Neural cell (in vitro differentiated cells): Measurements from ENCODE around the gene COA5.

Source experiments
- EP300 ChIP-seq: fragments of 450-650 bp; conservative IDR thresholded peaks from 2 replicates; pipeline ENCODE4 v1.6.1; 2014; ENCODE audit warnings: antibody characterized with exemption, mild to moderate bottlenecking, moderate library complexity; ENCODE audit not compliant: poor library complexity, severe bottlenecking
- EZH2 ChIP-seq: fragments of 200-600, 300-800 bp; shearing (Covaris generic), sonication (generic); IDR thresholded peaks from 2 replicates; pipeline ENCODE4 v1.6.1; 2014; ENCODE audit warnings: antibody characterized with exemption, low read length, borderline replicate concordance, mild to moderate bottlenecking; ENCODE audit not compliant: insufficient read depth, poor library complexity, severe bottlenecking
- MXI1 ChIP-seq: fragments of 450-650 bp; conservative IDR thresholded peaks from 2 replicates; pipeline ENCODE4 v1.6.1; 2014; ENCODE audit warnings: antibody characterized with exemption, mild to moderate bottlenecking; ENCODE audit not compliant: poor library complexity, severe bottlenecking
- POLR2AphosphoS5 ChIP-seq: IDR thresholded peaks from 2 replicates; pipeline ENCODE4 v1.6.1; 2012
- RAD21 ChIP-seq: fragments of 450-650 bp; conservative IDR thresholded peaks from 2 replicates; pipeline ENCODE4 v1.6.1; 2014; ENCODE audit warnings: antibody characterized with exemption, mild to moderate bottlenecking, moderate library complexity
- TF ChIP-seq, protein P1 (sequence below): fragments of 450-650 bp; IDR thresholded peaks from 2 replicates; pipeline ENCODE4 v1.5.1; 2014; ENCODE audit warnings: antibody characterized with exemption, mild to moderate bottlenecking, moderate library complexity; ENCODE audit not compliant: poor library complexity, severe bottlenecking
- TF ChIP-seq, protein P2 (sequence below): IDR thresholded peaks from 2 replicates; pipeline ENCODE4 v1.6.1; 2012; ENCODE audit warnings: borderline replicate concordance

DNA sequence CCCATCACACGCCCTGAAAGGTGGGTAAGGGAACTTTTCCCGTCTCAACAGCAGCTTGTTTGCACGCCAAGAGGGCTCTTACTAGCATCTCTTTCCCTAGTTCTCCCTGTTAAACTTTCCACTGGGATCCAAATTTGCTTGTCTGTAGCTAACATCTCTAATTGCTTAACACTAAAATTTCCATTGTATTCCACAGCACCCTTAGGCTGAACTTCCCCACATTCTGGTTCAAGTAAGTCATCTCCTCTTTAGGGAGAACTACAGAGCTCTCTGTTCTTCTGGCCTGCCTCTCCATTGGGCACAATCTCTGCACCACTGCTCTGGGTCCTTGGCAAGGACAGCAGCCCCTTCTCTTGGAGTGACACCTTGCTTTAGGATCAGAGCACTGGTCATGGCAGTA, 24.0 kb upstream of the COA5 start:
- TF ChIP-seq, protein P1, sequence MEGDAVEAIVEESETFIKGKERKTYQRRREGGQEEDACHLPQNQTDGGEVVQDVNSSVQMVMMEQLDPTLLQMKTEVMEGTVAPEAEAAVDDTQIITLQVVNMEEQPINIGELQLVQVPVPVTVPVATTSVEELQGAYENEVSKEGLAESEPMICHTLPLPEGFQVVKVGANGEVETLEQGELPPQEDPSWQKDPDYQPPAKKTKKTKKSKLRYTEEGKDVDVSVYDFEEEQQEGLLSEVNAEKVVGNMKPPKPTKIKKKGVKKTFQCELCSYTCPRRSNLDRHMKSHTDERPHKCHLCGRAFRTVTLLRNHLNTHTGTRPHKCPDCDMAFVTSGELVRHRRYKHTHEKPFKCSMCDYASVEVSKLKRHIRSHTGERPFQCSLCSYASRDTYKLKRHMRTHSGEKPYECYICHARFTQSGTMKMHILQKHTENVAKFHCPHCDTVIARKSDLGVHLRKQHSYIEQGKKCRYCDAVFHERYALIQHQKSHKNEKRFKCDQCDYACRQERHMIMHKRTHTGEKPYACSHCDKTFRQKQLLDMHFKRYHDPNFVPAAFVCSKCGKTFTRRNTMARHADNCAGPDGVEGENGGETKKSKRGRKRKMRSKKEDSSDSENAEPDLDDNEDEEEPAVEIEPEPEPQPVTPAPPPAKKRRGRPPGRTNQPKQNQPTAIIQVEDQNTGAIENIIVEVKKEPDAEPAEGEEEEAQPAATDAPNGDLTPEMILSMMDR: no peak
- TF ChIP-seq POLR2AphosphoS5 (no peak), EP300 (no peak), MXI1 (no peak), EZH2 (no peak), RAD21 (no peak)
- TF ChIP-seq, protein P2, sequence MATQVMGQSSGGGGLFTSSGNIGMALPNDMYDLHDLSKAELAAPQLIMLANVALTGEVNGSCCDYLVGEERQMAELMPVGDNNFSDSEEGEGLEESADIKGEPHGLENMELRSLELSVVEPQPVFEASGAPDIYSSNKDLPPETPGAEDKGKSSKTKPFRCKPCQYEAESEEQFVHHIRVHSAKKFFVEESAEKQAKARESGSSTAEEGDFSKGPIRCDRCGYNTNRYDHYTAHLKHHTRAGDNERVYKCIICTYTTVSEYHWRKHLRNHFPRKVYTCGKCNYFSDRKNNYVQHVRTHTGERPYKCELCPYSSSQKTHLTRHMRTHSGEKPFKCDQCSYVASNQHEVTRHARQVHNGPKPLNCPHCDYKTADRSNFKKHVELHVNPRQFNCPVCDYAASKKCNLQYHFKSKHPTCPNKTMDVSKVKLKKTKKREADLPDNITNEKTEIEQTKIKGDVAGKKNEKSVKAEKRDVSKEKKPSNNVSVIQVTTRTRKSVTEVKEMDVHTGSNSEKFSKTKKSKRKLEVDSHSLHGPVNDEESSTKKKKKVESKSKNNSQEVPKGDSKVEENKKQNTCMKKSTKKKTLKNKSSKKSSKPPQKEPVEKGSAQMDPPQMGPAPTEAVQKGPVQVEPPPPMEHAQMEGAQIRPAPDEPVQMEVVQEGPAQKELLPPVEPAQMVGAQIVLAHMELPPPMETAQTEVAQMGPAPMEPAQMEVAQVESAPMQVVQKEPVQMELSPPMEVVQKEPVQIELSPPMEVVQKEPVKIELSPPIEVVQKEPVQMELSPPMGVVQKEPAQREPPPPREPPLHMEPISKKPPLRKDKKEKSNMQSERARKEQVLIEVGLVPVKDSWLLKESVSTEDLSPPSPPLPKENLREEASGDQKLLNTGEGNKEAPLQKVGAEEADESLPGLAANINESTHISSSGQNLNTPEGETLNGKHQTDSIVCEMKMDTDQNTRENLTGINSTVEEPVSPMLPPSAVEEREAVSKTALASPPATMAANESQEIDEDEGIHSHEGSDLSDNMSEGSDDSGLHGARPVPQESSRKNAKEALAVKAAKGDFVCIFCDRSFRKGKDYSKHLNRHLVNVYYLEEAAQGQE: no peak
